Upper lobe of left lung (tissue), 4 donors: ENCODE data around the gene RNU2-1.

ENCODE experiments used
- CTCF ChIP-seq, 6 experiments: fragments of 450-650 bp in 4 of 6; fragments of 200-600 bp in 2 of 6; sonication (generic) in 2 of 6; IDR thresholded peaks; one replicate each; pipeline ENCODE4 v1.5.1; 2016 to 2019; ENCODE audit warnings: antibody characterized with exemption in 6 of 6
- POLR2A ChIP-seq, 4 donors: fragments of 450-650 bp; IDR thresholded peaks; one replicate each; pipeline ENCODE4 v1.5.1; 2016 to 2017; ENCODE audit warnings: antibody characterized with exemption in 4 of 4, mild to moderate bottlenecking in 2 of 4

- no peak for TF ChIP-seq CTCF (IDR thresholded peaks at IDR 0.05)
- no peak for TF ChIP-seq POLR2A (IDR thresholded peaks at IDR 0.05)
Observed at GRCh38 chr17:43210576-43210975, 23.2 kb downstream of the RNU2-1 start.
